H9 (cell line): ENCODE results near the gene LENG9. TPM values are rescaled to one million over a fixed set of nuclear protein-coding genes. Genes with fewer than 3 reads are reported as not detected.

ENCODE experiments used
- DNase-seq: peaks from one replicate; pipeline ENCODE4 v3.0.0-alpha.2; 2017
- H2AFZ ChIP-seq: one replicate; pipeline ENCODE4 v1.6.1; 2013; ENCODE audit warnings: mild to moderate bottlenecking, low read length, control low read depth, moderate library complexity
- H2AK5ac ChIP-seq: 2 replicates; pipeline ENCODE4 v1.6.1; 2013; ENCODE audit warnings: low read length, control low read depth, mixed read lengths; ENCODE audit not compliant: insufficient read length
- H2BK120ac ChIP-seq: one replicate; pipeline ENCODE4 v1.6.1; 2013; ENCODE audit warnings: low read depth, mild to moderate bottlenecking, low read length, control low read depth, inconsistent platforms; ENCODE audit not compliant: poor library complexity, severe bottlenecking
- H2BK12ac ChIP-seq: 2 replicates; pipeline ENCODE4 v1.6.1; 2013; ENCODE audit warnings: low read length, control low read depth, mixed read lengths, low read depth; ENCODE audit not compliant: insufficient read length
- H2BK15ac ChIP-seq: 2 replicates; pipeline ENCODE4 v1.6.1; 2013; ENCODE audit warnings: low read depth, low read length, control low read depth
- H2BK20ac ChIP-seq: one replicate; pipeline ENCODE4 v1.6.1; 2013; ENCODE audit warnings: low read depth, mild to moderate bottlenecking, low read length, control low read depth, inconsistent platforms; ENCODE audit not compliant: poor library complexity, severe bottlenecking
- H2BK5ac ChIP-seq: 2 replicates; pipeline ENCODE4 v1.6.1; 2013; ENCODE audit warnings: low read length, control low read depth, mixed read lengths; ENCODE audit not compliant: insufficient read length
- H3K14ac ChIP-seq: 2 replicates; pipeline ENCODE4 v1.6.1; 2013; ENCODE audit warnings: low read length, control low read depth; ENCODE audit not compliant: insufficient read depth
- H3K18ac ChIP-seq: 2 replicates; pipeline ENCODE4 v1.6.1; 2013; ENCODE audit warnings: low read depth, mild to moderate bottlenecking, mixed read lengths, low read length, control low read depth; ENCODE audit not compliant: insufficient read length
- H3K23ac ChIP-seq: 2 replicates; pipeline ENCODE4 v1.6.1; 2013; ENCODE audit warnings: low read length, control low read depth, mixed read lengths, low read depth; ENCODE audit not compliant: insufficient read length
- H3K23me2 ChIP-seq: 2 replicates; pipeline ENCODE4 v1.6.1; 2013; ENCODE audit warnings: low read depth, mild to moderate bottlenecking, mixed read lengths, low read length, control low read depth; ENCODE audit not compliant: insufficient read length, poor library complexity, severe bottlenecking
- H3K27ac ChIP-seq: 2 replicates; pipeline ENCODE4 v1.5.1; 2013; ENCODE audit warnings: low read length, control low read depth, mixed read lengths, low read depth; ENCODE audit not compliant: insufficient read length
- H3K27me3 ChIP-seq: 2 replicates; pipeline ENCODE4 v1.6.1; 2013; ENCODE audit warnings: low read length, control low read depth, inconsistent platforms; ENCODE audit not compliant: insufficient read depth
- H3K4ac ChIP-seq: 2 replicates; pipeline ENCODE4 v1.6.1; 2013; ENCODE audit warnings: low read depth, mild to moderate bottlenecking, control low read depth, inconsistent platforms, low read length, moderate library complexity
- H3K4me1 ChIP-seq: 2 replicates; pipeline ENCODE4 v1.6.1; 2013; ENCODE audit warnings: low read length, control low read depth, inconsistent platforms; ENCODE audit not compliant: insufficient read depth
- H3K4me2 ChIP-seq: 2 replicates; pipeline ENCODE4 v1.6.1; 2013; ENCODE audit warnings: low read length, control low read depth, mixed read lengths; ENCODE audit not compliant: insufficient read length, insufficient read depth
- H3K56ac ChIP-seq: 2 replicates; pipeline ENCODE4 v1.6.1; 2013; ENCODE audit warnings: low read depth, mild to moderate bottlenecking, mixed read lengths, low read length, control low read depth; ENCODE audit not compliant: insufficient read length
- H3K79me1 ChIP-seq: 2 replicates; pipeline ENCODE4 v1.6.1; 2013; ENCODE audit warnings: low read depth, mild to moderate bottlenecking, moderate library complexity, low read length, control low read depth, inconsistent platforms; ENCODE audit not compliant: insufficient read depth, poor library complexity, severe bottlenecking
- H3K79me2 ChIP-seq: 2 replicates; pipeline ENCODE4 v1.6.1; 2013; ENCODE audit warnings: low read length, control low read depth, inconsistent platforms; ENCODE audit not compliant: insufficient read depth
- H3K9ac ChIP-seq: 2 replicates; pipeline ENCODE4 v1.6.1; 2013; ENCODE audit warnings: low read length, control low read depth, mixed read lengths; ENCODE audit not compliant: insufficient read length; ENCODE audit errors: extremely low read depth
- H3K9me3 ChIP-seq: one replicate; pipeline ENCODE4 v1.6.1; 2013; ENCODE audit warnings: low read depth, low read length, inconsistent platforms; ENCODE audit not compliant: control insufficient read depth
- H3T11ph ChIP-seq: one replicate; pipeline ENCODE4 v1.6.1; 2013; ENCODE audit warnings: mild to moderate bottlenecking, low read length, control low read depth, inconsistent platforms
- H4K20me1 ChIP-seq: one replicate; pipeline ENCODE4 v1.6.1; 2013; ENCODE audit not compliant: control insufficient read depth, insufficient read length, insufficient read depth
- H4K5ac ChIP-seq: 2 replicates; pipeline ENCODE4 v1.6.1; 2013; ENCODE audit warnings: low read depth, mild to moderate bottlenecking, mixed read lengths, low read length, control low read depth; ENCODE audit not compliant: insufficient read length
- H4K8ac ChIP-seq: replicated peaks from 2 replicates; pipeline ENCODE4 v1.6.1; 2013; ENCODE audit warnings: low read length, control low read depth, mixed read lengths, low read depth; ENCODE audit not compliant: insufficient read length
- H4K91ac ChIP-seq: 2 replicates; pipeline ENCODE4 v1.6.1; 2013; ENCODE audit warnings: low read depth, mild to moderate bottlenecking, moderate library complexity, mixed read lengths, low read length, control low read depth; ENCODE audit not compliant: insufficient read length
- H3K27ac Mint-ChIP-seq, 3 experiments: 2 replicates in 2 of 3; 3 replicates in 1 of 3; pipeline ENCODE4 v1.8.0; 2020 to 2021; ENCODE audit warnings: mixed read lengths in 3 of 3, mild to moderate bottlenecking in 1 of 3, moderate library complexity in 1 of 3
- H3K27me3 Mint-ChIP-seq: 2 replicates; pipeline ENCODE4 v1.8.0; 2021; ENCODE audit warnings: low read depth, mild to moderate bottlenecking, moderate library complexity, mixed read lengths
- H3K36me3 Mint-ChIP-seq, 3 experiments: 2 replicates in 2 of 3; 3 replicates in 1 of 3; pipeline ENCODE4 v1.8.0; 2020 to 2021; ENCODE audit warnings: low read depth in 3 of 3, mixed read lengths in 3 of 3; ENCODE audit not compliant: insufficient read depth in 1 of 3
- H3K4me1 Mint-ChIP-seq, 2 experiments: 2 replicates each; pipeline ENCODE4 v1.8.0; 2020; ENCODE audit warnings: mixed read lengths in 2 of 2
- H3K4me3 Mint-ChIP-seq, 2 experiments: 2 replicates in 1 of 2; 3 replicates in 1 of 2; pipeline ENCODE4 v1.8.0; 2020 to 2021; ENCODE audit warnings: mild to moderate bottlenecking in 2 of 2, mixed read lengths in 2 of 2, moderate library complexity in 1 of 2
- H3K9me3 Mint-ChIP-seq, 2 experiments: 2 replicates in 1 of 2; 3 replicates in 1 of 2; pipeline ENCODE4 v1.8.0; 2020; ENCODE audit warnings: mild to moderate bottlenecking in 2 of 2, mixed read lengths in 2 of 2, moderate library complexity in 1 of 2
- WGBS: extraction: QIAGEN DNeasy Blood & Tissue Kit; methylation state at CpG from one replicate; pipeline ENCODE4 v1.1.7; 2013; ENCODE audit warnings: missing lambda C conversion rate, low lambda C conversion rate, mixed read lengths; ENCODE audit not compliant: insufficient read length; ENCODE audit errors: extremely low coverage; 5-methylcytosine and 5-hydroxymethylcytosine counted together
- total RNA-seq: library from RNA; stranded (reverse); gene quantifications from 2 replicates; pipeline ENCODE4 v1.2.1, GENCODE V29; 2021
- TF ChIP-seq, protein P1 (sequence below): fragments of 200-600 bp; sonication (generic); conservative IDR thresholded peaks from 3 replicates; pipeline ENCODE4 v1.8.0; 2021; ENCODE audit warnings: antibody characterized with exemption, mild to moderate bottlenecking

The LENG9 gene
- total RNA-seq, 1 experiment from 2014 or later, result 3.8 TPM

GRCh38 chr19:54434112-54434872, 29.3 kb downstream of the LENG9 start:
- Histone ChIP-seq H2AK5ac (no peak overlapping the region), H2BK120ac (no peak overlapping the region), H4K20me1 (no peaks in the 10 kb centered on the region), H3K4me1 (peaks cover 5% of the 10 kb centered on the region; the same call in 1 of the 2 replicates), H4K5ac (no peak overlapping the region), H3T11ph (no peak overlapping the region), H3K4me2 (no peak overlapping the region), H4K8ac (no peak overlapping the region), H2BK5ac (no peak overlapping the region), H3K79me2 (no peaks in the 10 kb centered on the region), H4K91ac (no peak overlapping the region), H3K27ac (no peak overlapping the region), H2BK20ac (no peak overlapping the region), H3K14ac (no peak overlapping the region), H3K56ac (no peak overlapping the region), H2BK15ac (no peak overlapping the region), H3K23me2 (peaks cover 3% of the 10 kb centered on the region), H3K18ac (no peak overlapping the region), H3K9ac (no peak overlapping the region), H3K4ac (no peak overlapping the region), H3K79me1 (no peaks in the 10 kb centered on the region), H2BK12ac (no peak overlapping the region), H3K27me3 (no peaks in the 10 kb centered on the region), H3K9me3 (no peaks in the 10 kb centered on the region), H2AFZ (no peak overlapping the region), H3K23ac (no peak overlapping the region)
- H3K4me3 Mint-ChIP-seq, result no peak overlapping the region
- DNase-seq, result no peak
- peak overlapping the region in 1 of 3 experiments; percentile 75; a peak in 2 of 7 replicates for H3K27ac Mint-ChIP-seq
- no peaks in the 10 kb centered on the region for H3K9me3 Mint-ChIP-seq
- peaks cover 34% of the 10 kb centered on the region for H3K27me3 Mint-ChIP-seq
- peaks cover 38 to 51% of the 10 kb centered on the region in 2 experiments for H3K4me1 Mint-ChIP-seq
- WGBS, result no CpG with 5 or more reads among the region's 23 CpGs
- TF ChIP-seq, protein P1, sequence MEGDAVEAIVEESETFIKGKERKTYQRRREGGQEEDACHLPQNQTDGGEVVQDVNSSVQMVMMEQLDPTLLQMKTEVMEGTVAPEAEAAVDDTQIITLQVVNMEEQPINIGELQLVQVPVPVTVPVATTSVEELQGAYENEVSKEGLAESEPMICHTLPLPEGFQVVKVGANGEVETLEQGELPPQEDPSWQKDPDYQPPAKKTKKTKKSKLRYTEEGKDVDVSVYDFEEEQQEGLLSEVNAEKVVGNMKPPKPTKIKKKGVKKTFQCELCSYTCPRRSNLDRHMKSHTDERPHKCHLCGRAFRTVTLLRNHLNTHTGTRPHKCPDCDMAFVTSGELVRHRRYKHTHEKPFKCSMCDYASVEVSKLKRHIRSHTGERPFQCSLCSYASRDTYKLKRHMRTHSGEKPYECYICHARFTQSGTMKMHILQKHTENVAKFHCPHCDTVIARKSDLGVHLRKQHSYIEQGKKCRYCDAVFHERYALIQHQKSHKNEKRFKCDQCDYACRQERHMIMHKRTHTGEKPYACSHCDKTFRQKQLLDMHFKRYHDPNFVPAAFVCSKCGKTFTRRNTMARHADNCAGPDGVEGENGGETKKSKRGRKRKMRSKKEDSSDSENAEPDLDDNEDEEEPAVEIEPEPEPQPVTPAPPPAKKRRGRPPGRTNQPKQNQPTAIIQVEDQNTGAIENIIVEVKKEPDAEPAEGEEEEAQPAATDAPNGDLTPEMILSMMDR, result no peak
- peaks cover 0 to 27% (median 23%) of the 10 kb centered on the region in 3 experiments; a peak in 6 of 7 replicates for H3K36me3 Mint-ChIP-seq
